ENCODE results near the gene DYNC1LI1.
A peak's percentile ranks its signal among the peaks of the same experiment; 100 is the strongest.
"Not testable (repeated sequence)": the region's sequence is repeated elsewhere in the genome, so short reads cannot be mapped to it uniquely, and the experiment has no call there.

The DYNC1LI1 gene

GRCh38 chr3:32583708-32584107 lies 13.1 kb upstream of the DYNC1LI1 start:
- DNase-seq (ENCODE audit: low read depth), result no peak

GRCh38 chr3:32578669-32579068 lies 8.0 kb upstream of the DYNC1LI1 start:
- DNase-seq (ENCODE audit: low read depth), result not testable (repeated sequence)

- DNase-seq (ENCODE audit: low read depth), result no peak
Measured at GRCh38 chr3:32577581-32578556, 7.2 kb upstream of the DYNC1LI1 start.

- DNase-seq (ENCODE audit: low read depth), result no peak
Measured at GRCh38 chr3:32577174-32577573, 6.5 kb upstream of the DYNC1LI1 start.

- no peak for DNase-seq (ENCODE audit: low read depth)
Measured at GRCh38 chr3:32575451-32576113, 4.9 kb upstream of the DYNC1LI1 start.

- no peak for DNase-seq (ENCODE audit: low read depth)
Measured at GRCh38 chr3:32571192-32571485, 481 bp upstream of the DYNC1LI1 start.

GRCh38 chr3:32569540-32570420 lies 878 bp downstream of the DYNC1LI1 start:
- peak; percentile 36 for DNase-seq (ENCODE audit: low read depth)

- DNase-seq (ENCODE audit: low read depth), result no peak
Measured at GRCh38 chr3:32568953-32569352, 1.7 kb downstream of the DYNC1LI1 start.

GRCh38 chr3:32564195-32564594 lies 6.5 kb downstream of the DYNC1LI1 start:
- no peak for DNase-seq (ENCODE audit: low read depth)

GRCh38 chr3:32562640-32563039 lies 8.0 kb downstream of the DYNC1LI1 start:
- no peak for DNase-seq (ENCODE audit: low read depth)

- DNase-seq (ENCODE audit: low read depth), result no peak
Measured at GRCh38 chr3:32557640-32558352, 12.9 kb downstream of the DYNC1LI1 start.

- DNase-seq (ENCODE audit: low read depth), result no peak
Measured at GRCh38 chr3:32556332-32556731, 14.3 kb downstream of the DYNC1LI1 start.

- no peak for DNase-seq (ENCODE audit: low read depth)
Measured at GRCh38 chr3:32553973-32554372, 16.7 kb downstream of the DYNC1LI1 start.

GRCh38 chr3:32553459-32553858 lies 17.2 kb downstream of the DYNC1LI1 start:
- DNase-seq (ENCODE audit: low read depth), result no peak

- no peak for DNase-seq (ENCODE audit: low read depth)
Measured at GRCh38 chr3:32552013-32552412, 18.6 kb downstream of the DYNC1LI1 start.

- no peak for DNase-seq (ENCODE audit: low read depth)
Measured at GRCh38 chr3:32551496-32551895, 19.2 kb downstream of the DYNC1LI1 start.

GRCh38 chr3:32551087-32551486 lies 19.6 kb downstream of the DYNC1LI1 start:
- no peak for DNase-seq (ENCODE audit: low read depth)

- no peak for DNase-seq (ENCODE audit: low read depth)
Measured at GRCh38 chr3:32545305-32545704, 25.4 kb downstream of the DYNC1LI1 start.

- DNase-seq (ENCODE audit: low read depth), result no peak
Measured at GRCh38 chr3:32544894-32545293, 25.8 kb downstream of the DYNC1LI1 start.

- no peak for DNase-seq (ENCODE audit: low read depth)
Measured at GRCh38 chr3:32542807-32543206, 27.9 kb downstream of the DYNC1LI1 start.

- no peak for DNase-seq (ENCODE audit: low read depth)
Measured at GRCh38 chr3:32540899-32541298, 29.8 kb downstream of the DYNC1LI1 start.

- DNase-seq (ENCODE audit: low read depth), result no peak
Measured at GRCh38 chr3:32532434-32532833, 38.2 kb downstream of the DYNC1LI1 start.

Measured in HS-27A (cell line).